H1 (cell line): ENCODE data around the gene CAPN9. TPM values are rescaled to one million over a fixed set of nuclear protein-coding genes. Genes with fewer than 3 reads are reported as not detected.

Experiments used
- CTCF ChIA-PET: fragments of 300-600 bp; sonication (Branson Sonifier 250); formaldehyde crosslinking; loops from one replicate; lab custom pipeline; 2021; ENCODE audit not compliant: partially characterized antibody; lab: Charles Lee
- POLR2A ChIA-PET: fragments of 300-600 bp; sonication (Branson Sonifier 250); formaldehyde crosslinking; loops from one replicate; lab custom pipeline; 2021; ENCODE audit warnings: inconsistent platforms; ENCODE audit not compliant: partially characterized antibody; lab: Charles Lee
- DNase-seq, 2 experiments: peaks; one replicate each; pipeline versions ENCODE4 v3.0.0 to v3.0.0-alpha.2; 2010 to 2022; ENCODE audit warnings: low spot score in 2 of 2, low read depth in 1 of 2, mixed read lengths in 1 of 2
- FAIRE-seq: peaks from 2 replicates; lab custom pipeline; 2011; peaks lifted over from hg19 to GRCh38; lab: Jason Lieb, UNC
- H2AFZ ChIP-seq: 2 replicates; pipeline ENCODE4 v1.8.1; 2012; ENCODE audit warnings: low read length, inconsistent platforms
- H2AK5ac ChIP-seq: 2 replicates; pipeline ENCODE4 v1.6.1; 2013; ENCODE audit warnings: low read depth, low read length
- H2BK120ac ChIP-seq: replicated peaks from 2 replicates; pipeline ENCODE3; 2013; ENCODE audit warnings: low read depth, low read length, inconsistent platforms
- H2BK12ac ChIP-seq: 2 replicates; pipeline ENCODE4 v1.6.1; 2013; ENCODE audit warnings: low read depth, low read length
- H2BK15ac ChIP-seq: 2 replicates; pipeline ENCODE4 v1.6.1; 2013; ENCODE audit warnings: low read length
- H2BK20ac ChIP-seq: 2 replicates; pipeline ENCODE4 v1.6.1; 2013; ENCODE audit warnings: low read length
- H2BK5ac ChIP-seq: 2 replicates; pipeline ENCODE4 v1.6.1; 2013; ENCODE audit warnings: low read depth, low read length
- H3K14ac ChIP-seq: 2 replicates; pipeline ENCODE4 v1.6.1; 2013; ENCODE audit warnings: inconsistent platforms; ENCODE audit not compliant: insufficient read length
- H3K18ac ChIP-seq: 2 replicates; pipeline ENCODE4 v1.6.1; 2013; ENCODE audit warnings: low read length; ENCODE audit errors: extremely low read depth
- H3K23ac ChIP-seq: 2 replicates; pipeline ENCODE4 v1.6.1; 2013; ENCODE audit warnings: inconsistent platforms; ENCODE audit not compliant: insufficient read length
- H3K23me2 ChIP-seq: 2 replicates; pipeline ENCODE4 v1.6.1; 2013; ENCODE audit warnings: low read depth, low read length
- H3K27ac ChIP-seq: 2 replicates; pipeline ENCODE4 v1.6.1; 2011; ENCODE audit warnings: low read depth, low read length, inconsistent platforms
- H3K27me3 ChIP-seq, 4 experiments: replicated peaks in 1 of 4; 1 replicate in 1 of 4; 2 replicates in 3 of 4; pipeline versions ENCODE4 v1.6.1 to v1.8.1; 2011 to 2013; ENCODE audit warnings: low read length in 3 of 4, mild to moderate bottlenecking in 3 of 4, inconsistent platforms in 2 of 4, mixed read lengths in 2 of 4, moderate library complexity in 1 of 4; ENCODE audit not compliant: control insufficient read depth in 3 of 4, insufficient read depth in 3 of 4; ENCODE audit errors: extremely low read depth in 1 of 4
- H3K36me3 ChIP-seq, 4 experiments: 2 replicates each; pipeline versions ENCODE4 v1.6.1 to v1.8.1; 2011 to 2013; ENCODE audit warnings: mild to moderate bottlenecking in 4 of 4, low read length in 3 of 4, moderate library complexity in 2 of 4, control low read depth in 1 of 4, inconsistent platforms in 1 of 4; ENCODE audit not compliant: insufficient read depth in 4 of 4, control insufficient read depth in 2 of 4
- H3K4ac ChIP-seq: replicated peaks from 2 replicates; pipeline ENCODE3; 2013; ENCODE audit warnings: low read length, low read depth, mixed read lengths, inconsistent platforms; ENCODE audit not compliant: insufficient read length
- H3K4me1 ChIP-seq, 4 experiments: replicated peaks in 1 of 4; 1 replicate in 1 of 4; 2 replicates in 3 of 4; pipeline versions ENCODE4 v1.6.1 to v1.8.1; 2011 to 2013; ENCODE audit warnings: low read length in 3 of 4, inconsistent platforms in 2 of 4, mixed read lengths in 1 of 4; ENCODE audit not compliant: insufficient read depth in 4 of 4, control insufficient read depth in 3 of 4
- H3K4me2 ChIP-seq, 2 experiments: 2 replicates each; pipeline versions ENCODE4 v1.6.1 to v1.8.1; 2011 to 2013; ENCODE audit warnings: low read depth in 2 of 2, low read length in 2 of 2, control low read depth in 1 of 2, inconsistent platforms in 1 of 2, mild to moderate bottlenecking in 1 of 2; ENCODE audit not compliant: insufficient read depth in 1 of 2
- H3K4me3 ChIP-seq, 4 experiments: fragments of 200-600, 300-600 bp in 1 of 4; sonication (generic), shearing (Covaris generic), sonication (Bioruptor Twin) in 1 of 4; 2 replicates each; pipeline versions ENCODE4 v1.5.1 to v1.8.1; 2011 to 2016; ENCODE audit warnings: low read length in 4 of 4, low read depth in 3 of 4, control low read depth in 2 of 4, inconsistent platforms in 2 of 4, mild to moderate bottlenecking in 2 of 4, mixed read lengths in 1 of 4, moderate library complexity in 1 of 4; ENCODE audit not compliant: insufficient read depth in 2 of 4; ENCODE audit errors: extremely low read depth in 1 of 4
- H3K56ac ChIP-seq: replicated peaks from 2 replicates; pipeline ENCODE3; 2013; ENCODE audit warnings: low read depth, mild to moderate bottlenecking, mixed read lengths, low read length, inconsistent platforms; ENCODE audit not compliant: insufficient read length
- H3K79me1 ChIP-seq: 2 replicates; pipeline ENCODE4 v1.6.1; 2013; ENCODE audit warnings: low read depth, low read length, control low read depth
- H3K79me2 ChIP-seq, 2 experiments: 2 replicates each; pipeline versions ENCODE4 v1.6.1 to v1.8.1; 2012 to 2013; ENCODE audit warnings: low read length in 2 of 2, mild to moderate bottlenecking in 2 of 2, inconsistent platforms in 1 of 2; ENCODE audit not compliant: insufficient read depth in 2 of 2, control insufficient read depth in 1 of 2
- H3K9ac ChIP-seq, 4 experiments: replicated peaks in 1 of 4; 1 replicate in 1 of 4; 2 replicates in 3 of 4; pipeline versions ENCODE4 v1.6.1 to v1.8.1; 2011 to 2013; ENCODE audit warnings: low read depth in 3 of 4, low read length in 3 of 4, control low read depth in 2 of 4, mild to moderate bottlenecking in 2 of 4, moderate library complexity in 2 of 4, inconsistent platforms in 1 of 4; ENCODE audit errors: extremely low read depth in 1 of 4
- H3K9me3 ChIP-seq, 2 experiments: 2 replicates each; pipeline versions ENCODE4 v1.6.1 to v1.8.1; 2012 to 2013; ENCODE audit warnings: mild to moderate bottlenecking in 2 of 2, moderate library complexity in 2 of 2, control low read depth in 1 of 2, inconsistent platforms in 1 of 2, low read depth in 1 of 2, low read length in 1 of 2, mixed read lengths in 1 of 2; ENCODE audit not compliant: insufficient read depth in 2 of 2
- H4K20me1 ChIP-seq, 2 experiments: replicated peaks in 1 of 2; 2 replicates each; pipeline versions ENCODE3 to v1.8.1; 2011 to 2013; ENCODE audit warnings: inconsistent platforms in 2 of 2, low read length in 2 of 2, mild to moderate bottlenecking in 1 of 2; ENCODE audit not compliant: insufficient read depth in 2 of 2, control insufficient read depth in 1 of 2
- H4K5ac ChIP-seq: 2 replicates; pipeline ENCODE4 v1.6.1; 2013; ENCODE audit warnings: low read length, low read depth, mixed read lengths, inconsistent platforms; ENCODE audit not compliant: insufficient read length
- H4K8ac ChIP-seq: 2 replicates; pipeline ENCODE4 v1.8.0; 2013; ENCODE audit warnings: mild to moderate bottlenecking, moderate library complexity, low read length, inconsistent platforms; ENCODE audit not compliant: insufficient read depth; ENCODE audit errors: extremely low read depth
- H4K91ac ChIP-seq: replicated peaks from 2 replicates; pipeline ENCODE3; 2013; ENCODE audit warnings: low read length, mixed read lengths, inconsistent platforms; ENCODE audit not compliant: insufficient read length
- EP300 ChIP-seq, 2 experiments: IDR thresholded peaks; 1 replicate in 1 of 2; 2 replicates in 1 of 2; pipeline ENCODE4 v1.6.1; 2011 to 2012; ENCODE audit warnings: low read depth in 2 of 2, low read length in 2 of 2, mild to moderate bottlenecking in 2 of 2, borderline replicate concordance in 1 of 2, inconsistent platforms in 1 of 2, moderate library complexity in 1 of 2
- RNF2 ChIP-seq: fragments of 200-900, 300-1000 bp; sonication (generic); IDR thresholded peaks from 2 replicates; pipeline ENCODE4 v1.7.1; 2016; ENCODE audit warnings: borderline replicate concordance, low read depth, mild to moderate bottlenecking, antibody characterized with exemption, low read length; ENCODE audit not compliant: poor library complexity, severe bottlenecking; ENCODE audit errors: missing control alignments
- SIN3A ChIP-seq, 2 experiments: IDR thresholded peaks in 1 of 2; conservative IDR thresholded peaks in 1 of 2; 2 replicates each; pipeline ENCODE4 v1.6.1; 2011 to 2012; ENCODE audit warnings: low read length in 2 of 2, improper control_type of control experiment in 1 of 2, low read depth in 1 of 2, mild to moderate bottlenecking in 1 of 2
- TAF7 ChIP-seq: optimal IDR thresholded peaks from 2 replicates; pipeline ENCODE3; 2011; ENCODE audit warnings: low read depth, mild to moderate bottlenecking, inconsistent platforms, low read length, moderate library complexity, borderline replicate concordance
- TEAD4 ChIP-seq: IDR thresholded peaks from 2 replicates; pipeline ENCODE4 v1.6.1; 2012; ENCODE audit warnings: low read depth, low read length, inconsistent platforms, mixed read lengths
- WGBS, 2 experiments: shearing (Covaris generic) in 1 of 2; methylation state at CpG; one replicate each; pipeline versions ENCODE4 v1.1.6 to v1.1.7; 2013 to 2015; ENCODE audit warnings: low lambda C conversion rate in 2 of 2, mixed read lengths in 2 of 2, inconsistent platforms in 1 of 2, low coverage in 1 of 2, missing lambda C conversion rate in 1 of 2; ENCODE audit not compliant: insufficient replicate concordance in 2 of 2, insufficient coverage in 1 of 2, insufficient read length in 1 of 2; ENCODE audit errors: extremely low coverage in 1 of 2, missing lambda C conversion rate in 1 of 2; 5-methylcytosine and 5-hydroxymethylcytosine counted together
- polyA plus RNA-seq, 7 experiments: library from polyadenylated mRNA; depleted of rRNA in 3 of 7; stranded (reverse) in 5 of 7; unstranded in 2 of 7; fragments of >200 nt in 5 of 7; fragments of 200-250 nt in 2 of 7; gene quantifications; 1 replicate in 5 of 7; 2 replicates in 1 of 7; 4 replicates in 1 of 7; pipeline versions ENCODE4 v1.2.1 to v1.2.3, GENCODE V29; 2011 to 2013; ENCODE audit warnings: missing spikeins in 2 of 7, mixed read lengths in 2 of 7
- total RNA-seq: library from RNA; stranded (reverse); fragmentation: NEBNext Ultra II Directional; extraction: Animal tissue kit (Norgen Biotek cat#: 25700); gene quantifications from 2 replicates; pipeline ENCODE4 v1.2.1, GENCODE V29; 2021

The CAPN9 gene
- total and polyA plus RNA-seq, 2 of the 8 experiments (the other 6 are each of a cell fraction or from before 2014, with no cell fraction given) = 0.22 to 0.76 TPM

DNA sequence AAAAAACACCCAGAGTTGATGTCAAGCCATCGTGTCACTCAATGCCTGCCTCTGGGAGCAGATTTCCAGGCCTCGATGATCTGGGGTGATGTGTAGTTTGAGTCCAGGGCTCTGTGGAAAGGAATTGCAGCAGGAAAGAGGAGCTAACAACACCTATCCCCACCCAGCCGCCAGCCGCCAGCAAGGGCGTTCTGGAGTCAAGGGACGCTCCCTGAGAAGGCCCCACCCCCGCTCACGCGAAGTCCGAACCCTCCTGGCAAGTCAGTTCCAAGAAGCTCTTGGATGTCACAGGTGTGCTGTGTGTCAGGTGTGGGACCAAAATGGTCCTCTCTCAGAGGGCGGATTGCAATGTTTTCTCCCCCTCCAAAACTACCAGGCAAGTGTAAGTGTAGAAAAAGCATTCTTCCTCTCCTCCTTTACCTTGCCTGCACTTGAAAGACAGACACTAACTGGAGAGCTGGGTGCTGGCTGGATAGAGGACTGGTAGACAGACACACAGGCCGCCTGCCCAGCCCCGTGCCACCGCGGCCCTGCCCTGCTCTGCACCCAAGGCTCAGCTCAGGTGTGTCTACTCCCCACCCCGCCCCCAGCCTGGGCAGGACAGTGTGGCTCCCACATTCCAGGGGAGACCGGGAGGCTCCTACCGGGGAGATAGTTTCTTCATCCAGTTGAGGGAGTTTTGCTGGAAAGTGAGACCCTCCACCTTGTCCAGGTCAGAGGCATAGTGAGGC, 41.7 kb upstream of the CAPN9 start:
- no peak overlapping the region for H4K5ac ChIP-seq

More for the DNA sequence above, 41.7 kb upstream of the CAPN9 start:
- H3K14ac ChIP-seq = no peak overlapping the region
- no peak overlapping the region for H3K4me3 ChIP-seq
- no peaks in the 10 kb centered on the region for H3K36me3 ChIP-seq
- H3K4me2 ChIP-seq = no peak overlapping the region
- H3K56ac ChIP-seq = no peak overlapping the region
- H3K4me1 ChIP-seq = peaks cover 0 to 4% (median 0%) of the 10 kb centered on the region in 4 experiments; a peak in 2 of 7 replicates
- H3K9ac ChIP-seq = no peak overlapping the region
- H3K79me1 ChIP-seq = no peaks in the 10 kb centered on the region
- no peak overlapping the region; the same call in 1 of the 2 replicates for H2BK15ac ChIP-seq
- H2BK12ac ChIP-seq = no peak overlapping the region
- no peaks in the 10 kb centered on the region for H3K9me3 ChIP-seq
- TF ChIP-seq TAF7 (no peak), EP300 (IDR thresholded peaks at IDR 0.05; ENCODE audit: borderline replicate concordance in 1 of 2, low read depth in 2 of 2, low read length in 2 of 2) (no peak), SIN3A (conservative IDR thresholded peaks at IDR 0.05 in 1 of 2, IDR thresholded peaks at IDR 0.05 in 1 of 2; ENCODE audit: low read depth in 1 of 2, low read length in 2 of 2) (no peak), TEAD4 (no peak), RNF2 (no peak)
- 91% methylated on average over 18 of the region's 18 CpGs; no CpG with 5 or more reads in 1 of the 2 experiments for WGBS, 2 experiments
- no peak overlapping the region for H3K4ac ChIP-seq
- no peak overlapping the region for H3K18ac ChIP-seq
- FAIRE-seq = no peak
- H2AK5ac ChIP-seq = no peak overlapping the region
- no peak overlapping the region for H4K8ac ChIP-seq
- H4K20me1 ChIP-seq = no peaks in the 10 kb centered on the region
- DNase-seq = no peak
- no peaks in the 10 kb centered on the region for H3K79me2 ChIP-seq
- H2BK20ac ChIP-seq = no peak overlapping the region
- H3K23ac ChIP-seq = no peak overlapping the region
- no peak overlapping the region for H2BK5ac ChIP-seq
- no peaks in the 10 kb centered on the region for H3K27me3 ChIP-seq
- H3K27ac ChIP-seq = no peak overlapping the region
- H4K91ac ChIP-seq = no peak overlapping the region
- POLR2A ChIA-PET = no interaction called here
- CTCF ChIA-PET = interaction anchor here (0.7 to 1.5 kb wide), 5 partner anchors 8 to 87 kb away, joined by 3 to 4 read pairs (median 3); no protein-coding TSS in a partner anchor
- H2AFZ ChIP-seq = no peak overlapping the region
- no peaks in the 10 kb centered on the region for H3K23me2 ChIP-seq
- H2BK120ac ChIP-seq = no peak overlapping the region
